ENCODE measurements around the gene CCIN. TPM values are rescaled to one million over a fixed set of nuclear protein-coding genes. Genes with fewer than 3 reads are reported as not detected.
A peak's percentile ranks its signal among the peaks of the same experiment; 100 is the strongest.

Gene CCIN
- total RNA-seq, 2 donors from 2014 or later = 1.6 to 2.3 TPM

- H3K27ac ChIP-seq = peak overlapping the region in 1 of 2 donors; percentile 39
- H3K27me3 ChIP-seq (replicated peaks; ENCODE audit: insufficient read depth) = no peaks in the 10 kb centered on the region
- peak overlapping the region; percentile 72 for H3K4me3 ChIP-seq
- H3K4me1 ChIP-seq (ENCODE audit: control insufficient read depth in 1 of 2, low read depth in 2 of 2) = peaks cover 19 to 59% of the 10 kb centered on the region in 2 donors
- H3K36me3 ChIP-seq = no peaks in the 10 kb centered on the region
- H3K9me3 ChIP-seq = no peaks in the 10 kb centered on the region
- DNase-seq (ENCODE audit: low spot score) (no peak), ATAC-seq (ENCODE audit: insufficient number of reproducible peaks, low FRiP score, low read depth) (no peak)
- TF ChIP-seq CTCF (IDR thresholded peaks at IDR 0.05) = no peak
These were observed 31.7 kb upstream of the CCIN start for GRCh38 chr9:36137392-36138004.

GRCh38 chr9:36138496-36138895 is 30.7 kb upstream of the CCIN start:
- no peak for ATAC-seq (ENCODE audit: insufficient number of reproducible peaks, low FRiP score, low read depth)
- Histone ChIP-seq H3K9me3 (no peaks in the 10 kb centered on the region), H3K27me3 (replicated peaks; ENCODE audit: insufficient read depth) (no peaks in the 10 kb centered on the region), H3K36me3 (no peaks in the 10 kb centered on the region), H3K4me1 (ENCODE audit: control insufficient read depth in 1 of 2, low read depth in 2 of 2) (peaks cover 25 to 69% of the 10 kb centered on the region in 2 donors), H3K27ac (no peak overlapping the region), H3K4me3 (no peak overlapping the region)
- DNase-seq (ENCODE audit: low spot score) = no peak
- TF ChIP-seq CTCF (IDR thresholded peaks at IDR 0.05) = no peak

GRCh38 chr9:36138901-36139300 is 30.3 kb upstream of the CCIN start:
- no peaks in the 10 kb centered on the region for H3K36me3 ChIP-seq
- no peaks in the 10 kb centered on the region for H3K9me3 ChIP-seq
- no peaks in the 10 kb centered on the region for H3K27me3 ChIP-seq (replicated peaks; ENCODE audit: insufficient read depth)
- peaks cover 25 to 73% of the 10 kb centered on the region in 2 donors for H3K4me1 ChIP-seq (ENCODE audit: control insufficient read depth in 1 of 2, low read depth in 2 of 2)
- TF ChIP-seq CTCF (IDR thresholded peaks at IDR 0.05) = no peak
- H3K4me3 ChIP-seq = no peak overlapping the region
- H3K27ac ChIP-seq = no peak overlapping the region
- DNase-seq (ENCODE audit: low spot score) (no peak), ATAC-seq (ENCODE audit: insufficient number of reproducible peaks, low FRiP score, low read depth) (no peak)

GRCh38 chr9:36140086-36141084 is 28.8 kb upstream of the CCIN start:
- Histone ChIP-seq H3K4me1 (ENCODE audit: control insufficient read depth in 1 of 2, low read depth in 2 of 2) (peaks cover 28 to 75% of the 10 kb centered on the region in 2 donors), H3K36me3 (no peaks in the 10 kb centered on the region), H3K27ac (no peak overlapping the region), H3K27me3 (replicated peaks; ENCODE audit: insufficient read depth) (no peaks in the 10 kb centered on the region), H3K4me3 (no peak overlapping the region), H3K9me3 (no peaks in the 10 kb centered on the region)
- ATAC-seq (ENCODE audit: insufficient number of reproducible peaks, low FRiP score, low read depth) (no peak), DNase-seq (ENCODE audit: low spot score) (no peak)
- no peak for TF ChIP-seq CTCF (IDR thresholded peaks at IDR 0.05)

- H3K4me1 ChIP-seq (ENCODE audit: control insufficient read depth in 1 of 2, low read depth in 2 of 2) = peaks cover 26 to 68% of the 10 kb centered on the region in 2 donors
- H3K27ac ChIP-seq = no peak overlapping the region
- no peak for DNase-seq (ENCODE audit: low spot score)
These were observed 27.9 kb upstream of the CCIN start for GRCh38 chr9:36141288-36141687.

More at GRCh38 chr9:36141288-36141687, 27.9 kb upstream of the CCIN start:
- Histone ChIP-seq H3K4me3 (no peak overlapping the region), H3K27me3 (replicated peaks; ENCODE audit: insufficient read depth) (no peaks in the 10 kb centered on the region), H3K36me3 (no peaks in the 10 kb centered on the region), H3K9me3 (no peaks in the 10 kb centered on the region)
- no peak for ATAC-seq (ENCODE audit: insufficient number of reproducible peaks, low FRiP score, low read depth)
- no peak for TF ChIP-seq CTCF (IDR thresholded peaks at IDR 0.05)
